Caco-2 (cell line): ENCODE results near the gene PSMD8. TPM values are rescaled to one million over a fixed set of nuclear protein-coding genes. Genes with fewer than 3 reads are reported as not detected.

Experiments
- BruUV-seq: library from RNA; stranded (reverse); fragments of 400-500 nt; replicated peaks from 2 replicates; lab custom pipeline; 2021; lab: Mats Ljungman, UMichigan
- CTCF ChIA-PET: fragments of 300-600 bp; sonication (Branson Sonifier 250); formaldehyde crosslinking; loops from one replicate; lab custom pipeline; 2022; ENCODE audit warnings: antibody characterized with exemption; lab: Charles Lee
- POLR2A ChIA-PET: fragments of 300-600 bp; sonication (Branson Sonifier 250); formaldehyde crosslinking; loops from one replicate; lab custom pipeline; 2022; ENCODE audit warnings: antibody characterized with exemption; lab: Charles Lee
- DNase-seq, 2 experiments: peaks; one replicate each; pipeline versions ENCODE4 v3.0.0 to v3.0.0-alpha.2; 2020 to 2022
- H3K27me3 ChIP-seq: replicated peaks from 2 replicates; pipeline ENCODE4 v1.6.0; 2011; ENCODE audit warnings: low read length; ENCODE audit not compliant: control insufficient read depth, insufficient read depth
- H3K36me3 ChIP-seq: 2 replicates; pipeline ENCODE4 v1.5.1; 2011; ENCODE audit warnings: low read length; ENCODE audit not compliant: control insufficient read depth, insufficient read depth
- H3K4me1 ChIP-seq: fragments of 250-450 bp; sonication (Bioruptor Pico); 2 replicates; pipeline ENCODE4 v1.5.1; 2020; ENCODE audit warnings: mild to moderate bottlenecking
- H3K4me3 ChIP-seq: 2 replicates; pipeline ENCODE4 v1.5.1; 2011; ENCODE audit warnings: low read depth, mild to moderate bottlenecking, control low read depth, low read length
- H3K9me3 ChIP-seq: fragments of 250-450 bp; sonication (Bioruptor Pico); 2 replicates; pipeline ENCODE4 v1.5.1; 2020; ENCODE audit warnings: mild to moderate bottlenecking, moderate library complexity
- H3K27ac Mint-ChIP-seq: one replicate; pipeline ENCODE4 v1.8.0; 2022; ENCODE audit warnings: mixed read lengths; ENCODE audit not compliant: unreplicated experiment
- H3K27me3 Mint-ChIP-seq: one replicate; pipeline ENCODE4 v1.8.0; 2022; ENCODE audit warnings: mixed read lengths; ENCODE audit not compliant: insufficient read depth, unreplicated experiment
- H3K36me3 Mint-ChIP-seq: one replicate; pipeline ENCODE4 v1.8.0; 2022; ENCODE audit warnings: mild to moderate bottlenecking, mixed read lengths; ENCODE audit not compliant: insufficient read depth, unreplicated experiment
- H3K4me1 Mint-ChIP-seq: one replicate; pipeline ENCODE4 v1.8.0; 2022; ENCODE audit warnings: low read depth, mixed read lengths; ENCODE audit not compliant: unreplicated experiment
- H3K4me3 Mint-ChIP-seq: one replicate; pipeline ENCODE4 v1.8.0; 2022; ENCODE audit warnings: mild to moderate bottlenecking, moderate library complexity, mixed read lengths; ENCODE audit not compliant: unreplicated experiment
- H3K9me3 Mint-ChIP-seq: one replicate; pipeline ENCODE4 v1.8.0; 2022; ENCODE audit warnings: mixed read lengths; ENCODE audit not compliant: unreplicated experiment
- CTCF ChIP-seq, 2 experiments: fragments of 200-600 bp in 1 of 2; IDR thresholded peaks; 1 replicate in 1 of 2; 2 replicates in 1 of 2; pipeline versions ENCODE4 v1.5.1 to v1.8.0; 2011 to 2022; ENCODE audit warnings: antibody characterized with exemption in 1 of 2, control low read depth in 1 of 2, inconsistent platforms in 1 of 2, low read depth in 1 of 2, low read length in 1 of 2, mild to moderate bottlenecking in 1 of 2, moderate library complexity in 1 of 2; ENCODE audit not compliant: insufficient read depth in 1 of 2, severe bottlenecking in 1 of 2, unreplicated experiment in 1 of 2
- intact Hi-C: fragments of 100-400 bp; cut with micrococcal nuclease; formaldehyde crosslinking; loops from one replicate; pipeline ENCODE4 v1.10.0; 2022; ENCODE audit not compliant: unreplicated experiment
- total RNA-seq: library from RNA; stranded (reverse); gene quantifications from 2 replicates; pipeline ENCODE4 v1.2.3, GENCODE V29; 2022

PSMD8 gene
- total RNA-seq, 1 experiment from 2014 or later: 264 TPM

- peaks cover 12% of the 10 kb centered on the region for H3K4me1 ChIP-seq
- TF ChIP-seq CTCF (IDR thresholded peaks at IDR 0.05; ENCODE audit: insufficient read depth in 1 of 2, low read depth in 1 of 2, low read length in 1 of 2, severe bottlenecking in 1 of 2, unreplicated experiment in 1 of 2): no peak
- BruUV-seq: no TSS peak
Observed at GRCh38 chr19:38395381-38396114, 21.2 kb downstream of the PSMD8 start.

GRCh38 chr19:38399081-38399480, 24.7 kb downstream of the PSMD8 start:
- Histone ChIP-seq H3K27me3 (no peaks in the 10 kb centered on the region), H3K4me3 (no peak overlapping the region), H3K4me1 (peaks cover 9% of the 10 kb centered on the region; the same call in 1 of the 2 replicates), H3K9me3 (no peaks in the 10 kb centered on the region), H3K36me3 (no peaks in the 10 kb centered on the region)
- ChIA-PET POLR2A (no interaction called here), CTCF (no interaction called here)
- H3K27ac Mint-ChIP-seq: peak overlapping the region; percentile 32
- no peaks in the 10 kb centered on the region for H3K4me1 Mint-ChIP-seq
- no peak for DNase-seq
- H3K36me3 Mint-ChIP-seq: peaks cover 24% of the 10 kb centered on the region
- H3K4me3 Mint-ChIP-seq: no peak overlapping the region
- peaks cover 5% of the 10 kb centered on the region for H3K27me3 Mint-ChIP-seq
- intact Hi-C loops: no loop called here
- H3K9me3 Mint-ChIP-seq: no peaks in the 10 kb centered on the region
- TF ChIP-seq CTCF (IDR thresholded peaks at IDR 0.05; ENCODE audit: insufficient read depth in 1 of 2, low read depth in 1 of 2, low read length in 1 of 2, severe bottlenecking in 1 of 2, unreplicated experiment in 1 of 2): no peak
- BruUV-seq: no TSS peak

More at GRCh38 chr19:38395381-38396114, 21.2 kb downstream of the PSMD8 start:
- Mint-ChIP-seq H3K9me3 (no peaks in the 10 kb centered on the region), H3K27me3 (peaks cover 5% of the 10 kb centered on the region), H3K27ac (no peak overlapping the region), H3K4me1 (peaks cover 9% of the 10 kb centered on the region), H3K4me3 (no peak overlapping the region), H3K36me3 (peaks cover 7% of the 10 kb centered on the region)
- no peaks in the 10 kb centered on the region for H3K9me3 ChIP-seq
- no peaks in the 10 kb centered on the region for H3K36me3 ChIP-seq
- no peaks in the 10 kb centered on the region for H3K27me3 ChIP-seq
- CTCF ChIA-PET: no interaction called here
- no peak overlapping the region for H3K4me3 ChIP-seq
- DNase-seq: no peak
- POLR2A ChIA-PET: interaction anchor here (0.5 kb wide), 1 partner anchor 171 kb away, joined by 7 read pairs; no protein-coding TSS in a partner anchor
- intact Hi-C loops: no loop called here

GRCh38 chr19:38399537-38399936, 25.2 kb downstream of the PSMD8 start:
- Mint-ChIP-seq H3K4me1 (no peaks in the 10 kb centered on the region), H3K27me3 (peaks cover 5% of the 10 kb centered on the region), H3K27ac (peak overlapping the region; percentile 32), H3K4me3 (no peak overlapping the region), H3K9me3 (no peaks in the 10 kb centered on the region), H3K36me3 (peaks cover 28% of the 10 kb centered on the region)
- Histone ChIP-seq H3K27me3 (no peaks in the 10 kb centered on the region), H3K9me3 (no peaks in the 10 kb centered on the region), H3K36me3 (no peaks in the 10 kb centered on the region), H3K4me3 (no peak overlapping the region), H3K4me1 (peaks cover 10% of the 10 kb centered on the region; the same call in 1 of the 2 replicates)
- no peak for DNase-seq
- TF ChIP-seq CTCF (IDR thresholded peaks at IDR 0.05; ENCODE audit: insufficient read depth in 1 of 2, low read depth in 1 of 2, low read length in 1 of 2, severe bottlenecking in 1 of 2, unreplicated experiment in 1 of 2): no peak
- intact Hi-C loops: no loop called here
- CTCF ChIA-PET: no interaction called here
- no TSS peak for BruUV-seq
- POLR2A ChIA-PET: no interaction called here
